ENCODE results near the gene PACC1. TPM values are rescaled to one million over a fixed set of nuclear protein-coding genes. Genes with fewer than 3 reads are reported as not detected.

Gene PACC1
- total RNA-seq, 3 donors from 2014 or later, result 2.7 to 6.2 (median 4.2) TPM

DNA sequence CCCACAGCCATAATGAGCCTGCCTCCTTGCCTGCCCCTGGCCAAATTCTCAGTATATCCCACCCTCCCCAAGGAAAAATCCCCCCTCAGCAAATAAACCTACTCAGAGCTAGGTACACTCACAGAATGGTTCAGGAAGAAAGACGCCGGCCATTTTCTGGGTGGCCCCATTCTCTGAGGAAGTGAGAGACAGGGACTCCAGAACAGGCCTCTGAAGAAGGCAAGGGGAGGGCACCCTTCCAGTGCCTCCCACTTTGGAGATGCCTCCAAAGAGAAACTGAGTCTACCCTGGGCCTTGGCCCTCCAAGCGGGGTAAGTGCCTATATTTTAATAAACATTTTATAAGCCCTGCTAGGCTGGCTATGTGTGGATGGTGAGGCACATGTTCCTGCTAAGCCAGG, 2.3 kb downstream of the PACC1 start:
- no peaks in the 10 kb centered on the region for H3K4me1 ChIP-seq
- no peak overlapping the region for H3K27ac ChIP-seq
- H3K36me3 ChIP-seq, result no peaks in the 10 kb centered on the region
- DNase-seq (ENCODE audit: low spot score in 2 of 2), result no peak
- H3K27me3 ChIP-seq, result no peaks in the 10 kb centered on the region
- H3K4me3 ChIP-seq, result no peak overlapping the region
- intact Hi-C loops (cut with DNase I; ENCODE audit: low total_unique reads), result no loop called here
- no peaks in the 10 kb centered on the region for H3K9me3 ChIP-seq
- TF ChIP-seq POLR2AphosphoS5 (IDR thresholded peaks at IDR 0.05), result no peak
- TF ChIP-seq, protein P1, sequence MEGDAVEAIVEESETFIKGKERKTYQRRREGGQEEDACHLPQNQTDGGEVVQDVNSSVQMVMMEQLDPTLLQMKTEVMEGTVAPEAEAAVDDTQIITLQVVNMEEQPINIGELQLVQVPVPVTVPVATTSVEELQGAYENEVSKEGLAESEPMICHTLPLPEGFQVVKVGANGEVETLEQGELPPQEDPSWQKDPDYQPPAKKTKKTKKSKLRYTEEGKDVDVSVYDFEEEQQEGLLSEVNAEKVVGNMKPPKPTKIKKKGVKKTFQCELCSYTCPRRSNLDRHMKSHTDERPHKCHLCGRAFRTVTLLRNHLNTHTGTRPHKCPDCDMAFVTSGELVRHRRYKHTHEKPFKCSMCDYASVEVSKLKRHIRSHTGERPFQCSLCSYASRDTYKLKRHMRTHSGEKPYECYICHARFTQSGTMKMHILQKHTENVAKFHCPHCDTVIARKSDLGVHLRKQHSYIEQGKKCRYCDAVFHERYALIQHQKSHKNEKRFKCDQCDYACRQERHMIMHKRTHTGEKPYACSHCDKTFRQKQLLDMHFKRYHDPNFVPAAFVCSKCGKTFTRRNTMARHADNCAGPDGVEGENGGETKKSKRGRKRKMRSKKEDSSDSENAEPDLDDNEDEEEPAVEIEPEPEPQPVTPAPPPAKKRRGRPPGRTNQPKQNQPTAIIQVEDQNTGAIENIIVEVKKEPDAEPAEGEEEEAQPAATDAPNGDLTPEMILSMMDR (IDR thresholded peaks at IDR 0.05), result no peak
- no peak for TF ChIP-seq POLR2A (IDR thresholded peaks at IDR 0.05)

DNA sequence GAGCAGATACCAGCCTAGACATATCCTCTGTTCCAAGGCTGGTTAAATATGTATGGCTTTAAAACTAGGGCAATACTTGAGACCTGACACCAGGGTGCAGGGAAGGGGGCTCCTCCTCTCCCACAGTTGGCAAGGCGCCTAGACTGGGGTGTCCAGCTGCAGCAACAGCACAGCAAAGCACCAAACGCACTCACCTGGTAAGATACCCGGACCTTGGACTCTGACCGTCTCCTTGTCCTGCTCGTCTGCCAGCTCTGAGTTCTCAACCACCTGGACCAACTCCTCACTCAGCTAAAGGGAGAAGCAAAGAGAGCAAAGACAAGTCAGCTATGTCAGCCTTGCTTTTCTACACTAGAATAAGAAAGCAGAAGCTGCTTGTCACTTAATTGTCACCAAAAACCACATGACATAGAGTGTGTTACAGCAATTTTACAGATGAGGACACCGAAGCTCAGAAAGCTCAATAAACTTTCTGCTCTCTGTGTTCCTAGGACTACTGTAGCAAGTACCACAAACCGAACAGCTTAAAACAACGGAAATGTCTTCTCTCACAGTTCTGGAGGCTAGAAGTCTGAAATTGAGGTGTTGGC, 4.4 kb downstream of the PACC1 start:
- DNase-seq (ENCODE audit: low spot score in 2 of 2), result no peak
- intact Hi-C loops (cut with DNase I; ENCODE audit: low total_unique reads), result no loop called here
- no peaks in the 10 kb centered on the region for H3K27me3 ChIP-seq

DNA sequence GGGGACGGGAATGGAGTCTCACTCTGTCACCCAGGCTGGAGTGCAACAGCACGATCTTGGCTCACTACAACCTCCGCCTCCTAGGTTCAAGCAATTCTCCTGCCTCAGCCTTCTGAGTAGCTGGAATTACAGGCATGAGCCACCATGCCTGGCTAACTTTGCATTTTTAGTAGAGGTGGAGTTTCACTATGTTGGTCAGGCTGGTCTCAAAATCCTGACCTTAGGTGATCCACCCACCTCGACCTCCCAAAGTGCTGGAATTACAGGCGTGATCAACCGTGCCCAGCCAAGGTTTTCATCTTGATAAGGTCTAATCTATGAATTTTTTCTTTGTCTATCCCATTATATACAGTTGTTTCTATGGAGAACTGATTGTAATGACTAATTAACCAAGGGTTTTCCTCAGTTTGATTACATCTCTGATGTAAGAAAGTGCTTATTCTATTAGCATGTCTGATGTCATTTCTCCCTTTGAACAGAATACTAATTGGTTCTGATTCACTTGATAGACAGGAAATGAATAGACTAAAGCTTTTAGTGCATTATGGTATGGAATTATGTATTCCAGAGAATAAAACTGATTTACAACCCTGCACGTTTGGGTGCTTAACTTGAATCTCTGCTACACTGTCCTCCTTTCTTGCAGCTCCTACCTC, 11.9 kb downstream of the PACC1 start:
- TF ChIP-seq POLR2A (IDR thresholded peaks at IDR 0.05) (no peak), POLR2AphosphoS5 (IDR thresholded peaks at IDR 0.05) (no peak)
- TF ChIP-seq, protein P1 (IDR thresholded peaks at IDR 0.05), result no peak
- no peak for DNase-seq (ENCODE audit: low spot score in 2 of 2)
- peaks cover 0 to 2% of the 10 kb centered on the region in 2 donors for H3K9me3 ChIP-seq
- no peaks in the 10 kb centered on the region for H3K27me3 ChIP-seq
- no peaks in the 10 kb centered on the region for H3K4me1 ChIP-seq
- no peaks in the 10 kb centered on the region for H3K36me3 ChIP-seq
- H3K4me3 ChIP-seq, result no peak overlapping the region
- intact Hi-C loops (cut with DNase I; ENCODE audit: low total_unique reads), result no loop called here
- H3K27ac ChIP-seq, result no peak overlapping the region

More for the DNA sequence above, 4.4 kb downstream of the PACC1 start:
- Histone ChIP-seq H3K4me3 (no peak overlapping the region), H3K36me3 (no peaks in the 10 kb centered on the region), H3K27ac (no peak overlapping the region), H3K9me3 (no peaks in the 10 kb centered on the region), H3K4me1 (no peaks in the 10 kb centered on the region)
- TF ChIP-seq POLR2A (IDR thresholded peaks at IDR 0.05), result no peak
- no peak for TF ChIP-seq POLR2AphosphoS5 (IDR thresholded peaks at IDR 0.05)

DNA sequence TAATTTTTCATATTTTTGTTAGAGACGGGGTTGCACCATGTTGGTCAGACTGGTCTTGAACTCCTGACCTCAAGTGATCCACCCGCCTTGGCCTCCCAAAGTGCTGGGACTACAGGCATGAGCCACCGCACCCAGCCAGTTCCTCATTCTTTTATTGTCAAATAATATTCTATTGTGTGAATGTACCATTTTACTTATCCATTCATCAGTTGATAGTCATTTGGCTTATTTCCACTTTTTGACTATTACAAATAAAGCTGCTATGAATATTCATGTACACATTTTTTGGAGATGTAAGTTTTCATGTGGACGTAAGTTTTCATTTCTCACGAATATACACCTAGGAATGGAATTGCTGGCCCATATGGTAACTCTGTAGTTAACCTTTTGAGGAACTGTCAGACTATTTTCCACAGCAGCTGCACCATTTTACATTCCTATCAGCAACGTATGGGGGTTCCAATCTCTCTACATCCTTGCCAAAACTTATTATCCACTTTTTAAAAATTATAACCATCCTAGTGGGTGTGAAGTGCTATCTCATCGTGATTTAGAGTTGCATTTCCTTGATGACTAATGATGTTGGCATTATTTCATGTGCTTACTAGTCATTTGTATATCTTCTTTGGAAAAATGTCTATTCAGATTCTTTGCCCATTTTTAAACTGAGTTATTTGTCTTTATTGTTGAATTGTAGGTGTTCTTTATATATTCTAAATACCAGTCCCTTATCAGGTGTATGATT, 12.7 kb downstream of the PACC1 start:
- Histone ChIP-seq H3K9me3 (peaks cover 1 to 8% of the 10 kb centered on the region in 2 donors), H3K27ac (no peak overlapping the region), H3K4me1 (no peaks in the 10 kb centered on the region), H3K36me3 (no peaks in the 10 kb centered on the region), H3K27me3 (no peaks in the 10 kb centered on the region), H3K4me3 (no peak overlapping the region)
- no peak for TF ChIP-seq POLR2A (IDR thresholded peaks at IDR 0.05)
- TF ChIP-seq, protein P1 (IDR thresholded peaks at IDR 0.05), result no peak
- no peak for TF ChIP-seq POLR2AphosphoS5 (IDR thresholded peaks at IDR 0.05)
- intact Hi-C loops (cut with DNase I; ENCODE audit: low total_unique reads), result no loop called here
- no peak for DNase-seq (ENCODE audit: low spot score in 2 of 2)

DNA sequence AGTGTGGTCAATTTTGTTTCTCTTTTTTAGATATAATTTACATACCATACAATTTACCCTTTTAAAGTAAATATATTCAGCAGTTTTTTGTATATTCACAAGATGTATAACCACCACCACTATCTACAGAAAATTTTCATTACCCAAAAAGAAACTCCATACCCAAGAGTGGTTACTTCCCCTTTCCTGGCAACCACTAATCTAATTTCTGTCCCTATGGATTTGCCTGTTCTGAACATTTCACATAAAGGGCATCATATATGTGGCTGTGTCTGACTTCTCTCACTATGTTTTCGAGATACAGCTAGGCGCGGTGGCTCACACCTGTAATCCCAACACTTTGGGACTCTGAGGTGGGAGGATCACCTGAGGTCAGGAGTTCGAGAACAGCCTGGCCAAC, 13.6 kb downstream of the PACC1 start:
- TF ChIP-seq POLR2AphosphoS5 (IDR thresholded peaks at IDR 0.05), result no peak
- TF ChIP-seq POLR2A (IDR thresholded peaks at IDR 0.05), result no peak
- TF ChIP-seq, protein P1 (IDR thresholded peaks at IDR 0.05), result no peak
- no peaks in the 10 kb centered on the region for H3K4me1 ChIP-seq
- peaks cover 11 to 14% of the 10 kb centered on the region in 2 donors for H3K9me3 ChIP-seq
- H3K36me3 ChIP-seq, result no peaks in the 10 kb centered on the region
- no peaks in the 10 kb centered on the region for H3K27me3 ChIP-seq
- H3K4me3 ChIP-seq, result no peak overlapping the region
- no peak overlapping the region for H3K27ac ChIP-seq
- intact Hi-C loops (cut with DNase I; ENCODE audit: low total_unique reads), result no loop called here
- no peak for DNase-seq (ENCODE audit: low spot score in 2 of 2)

Data from breast epithelium (tissue), 4 donors.